GM21737 (cell line): Measurements from ENCODE around the gene FBXL13.
"Not testable (repeated sequence)": the region's sequence is repeated elsewhere in the genome, so short reads cannot be mapped to it uniquely, and the experiment has no call there.

Experiments
- ATAC-seq: cut with Tn5 transposase; IDR thresholded peaks from one replicate; pipeline ENCODE4 v1.9.1; 2021; ENCODE audit warnings: mild to moderate bottlenecking, moderate library complexity; ENCODE audit not compliant: unreplicated experiment

Gene FBXL13

DNA sequence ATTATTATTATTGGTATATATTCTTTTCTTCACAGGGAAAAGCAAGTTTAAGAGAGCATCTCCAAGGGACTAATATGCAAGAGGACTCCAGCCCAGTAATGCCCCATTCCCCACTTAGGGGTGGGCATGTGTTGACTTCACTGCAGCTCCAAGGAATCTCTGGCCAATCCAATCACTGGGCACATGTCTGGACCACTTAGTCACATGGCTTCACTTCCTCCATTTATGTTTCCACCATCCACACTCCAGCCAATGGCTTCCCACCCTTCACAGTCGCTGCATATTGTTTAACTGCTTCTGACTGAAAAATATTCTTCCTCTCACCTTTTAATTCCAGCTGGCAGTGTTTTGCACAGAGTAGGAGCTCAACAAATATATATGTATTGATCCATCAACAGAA, 43.6 kb downstream of the FBXL13 start:
- ATAC-seq: no peak

DNA sequence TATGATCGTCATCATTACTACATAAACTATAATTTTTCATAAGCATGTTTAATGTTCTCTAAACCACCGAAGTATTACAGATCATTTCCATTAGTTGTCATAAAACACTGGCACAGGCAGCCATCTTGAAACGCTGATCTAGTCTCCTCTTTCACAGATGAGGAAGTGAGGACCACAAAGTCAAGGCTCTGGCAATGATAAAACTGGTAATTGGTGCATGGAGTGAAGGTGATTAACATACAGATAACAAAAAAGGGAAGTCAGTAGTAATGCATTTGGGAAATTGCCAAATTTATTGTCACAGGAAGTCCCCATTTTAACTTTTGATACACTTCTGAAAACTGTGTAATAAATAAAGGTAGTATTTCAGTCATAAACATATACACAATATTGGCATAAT, 49.3 kb downstream of the FBXL13 start:
- no peak for ATAC-seq

DNA sequence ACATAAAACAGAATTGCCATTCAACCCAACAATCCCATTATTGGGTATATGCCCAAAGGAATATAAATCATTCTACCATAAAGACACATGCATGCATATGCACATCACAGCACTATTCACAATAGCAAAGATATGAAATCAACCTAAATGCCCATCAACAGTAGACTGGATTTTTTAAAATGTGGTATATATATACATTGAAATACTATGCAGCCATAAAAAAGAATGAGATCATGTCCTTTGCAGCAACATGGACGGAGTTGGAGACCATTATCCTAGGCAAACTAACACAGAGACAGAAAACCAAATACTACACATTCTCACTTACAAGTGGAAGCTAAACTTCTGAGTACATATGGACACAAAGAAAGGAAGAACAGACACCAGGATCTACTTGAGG, 51.0 kb downstream of the FBXL13 start:
- not testable (repeated sequence) for ATAC-seq

DNA sequence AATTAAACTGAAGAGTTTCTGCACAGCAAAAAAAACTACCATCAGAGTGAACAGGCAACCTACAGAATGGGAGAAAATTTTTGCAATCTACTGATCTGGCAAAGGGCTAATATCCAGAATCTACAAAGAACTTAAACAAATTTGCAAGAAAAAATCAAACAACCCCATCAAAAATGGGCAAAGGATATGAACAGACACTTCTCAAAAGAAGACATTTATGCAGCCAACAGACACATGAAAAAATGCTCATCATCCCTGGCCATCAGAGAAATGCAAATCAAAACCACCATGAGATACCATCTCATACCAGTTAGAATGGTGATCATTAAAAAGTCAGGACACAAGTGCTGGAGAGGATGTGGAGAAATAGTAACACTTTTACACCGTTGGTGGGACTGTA, 53.1 kb downstream of the FBXL13 start:
- ATAC-seq: not testable (repeated sequence)

DNA sequence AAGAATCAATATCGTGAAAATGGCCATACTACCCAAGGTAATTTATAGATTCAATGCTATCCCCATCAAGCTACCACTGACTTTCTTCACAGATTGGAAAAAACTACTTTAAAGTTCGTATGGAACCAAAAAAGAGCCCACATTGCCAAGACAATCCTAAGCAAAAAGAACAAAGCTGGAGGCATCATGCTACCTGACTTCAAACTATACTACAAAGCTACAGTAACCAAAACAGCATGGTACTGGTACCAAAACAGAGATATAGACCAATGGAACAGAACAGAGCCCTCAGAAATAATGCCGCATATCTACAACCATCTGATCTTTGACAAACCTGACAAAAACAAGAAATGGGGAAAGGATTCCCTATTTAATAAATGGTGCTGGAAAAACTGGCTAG, 53.7 kb downstream of the FBXL13 start:
- not testable (repeated sequence) for ATAC-seq

DNA sequence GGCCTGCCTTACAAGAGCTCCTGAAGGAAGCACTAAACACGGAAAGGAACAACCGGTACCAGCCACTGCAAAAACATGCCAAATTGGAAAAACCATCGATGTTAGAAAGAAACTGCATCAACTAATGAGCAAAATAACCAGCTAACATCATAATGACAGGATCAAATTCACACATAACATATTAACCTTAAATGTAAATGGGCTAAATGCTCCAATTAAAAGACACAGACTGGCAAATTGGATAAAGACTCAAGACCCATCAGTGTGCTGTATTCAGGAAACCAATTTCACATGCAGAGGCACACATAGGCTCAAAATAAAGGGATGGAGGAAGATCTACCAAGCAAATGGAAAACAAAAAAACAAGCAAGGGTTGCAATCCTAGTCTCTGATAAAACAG, 56.3 kb downstream of the FBXL13 start:
- ATAC-seq: not testable (repeated sequence)

DNA sequence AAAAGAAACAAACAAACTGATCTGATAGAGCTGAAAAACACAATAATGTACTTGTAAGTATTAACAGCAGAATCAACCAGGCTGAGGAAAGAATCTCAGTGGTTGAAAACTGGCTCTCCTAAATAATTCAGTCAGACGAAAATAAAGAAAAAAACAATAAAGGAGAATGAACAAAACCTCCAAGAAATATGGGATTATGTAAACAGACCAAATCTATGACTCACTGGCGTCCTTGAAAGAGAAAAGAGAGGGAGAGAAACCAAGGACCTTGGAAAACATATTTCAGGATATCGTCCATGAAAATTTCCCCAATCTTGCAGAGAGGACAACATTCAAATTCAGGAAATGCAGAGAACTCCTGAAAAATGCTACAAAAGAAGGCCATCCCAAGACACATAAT, 62.9 kb downstream of the FBXL13 start:
- ATAC-seq: no peak

DNA sequence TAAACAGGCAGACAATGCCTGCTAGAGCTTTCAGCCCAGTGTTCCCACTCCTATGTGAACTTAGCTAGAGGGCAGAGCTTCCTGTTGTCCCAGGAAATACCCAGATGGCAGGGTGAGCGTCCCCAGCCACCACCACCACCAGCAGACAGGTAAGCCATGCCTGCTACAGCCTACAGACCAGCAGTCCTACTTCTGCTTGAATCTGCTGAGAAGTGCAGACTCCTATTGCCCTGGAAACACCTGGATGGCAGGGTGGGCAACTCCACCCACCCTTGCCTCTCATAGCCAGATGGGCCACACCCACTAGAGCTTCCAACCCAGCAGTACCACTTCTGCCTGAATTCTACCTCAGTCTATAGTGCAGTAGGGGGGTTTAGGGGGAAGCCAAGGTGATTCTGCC, 64.4 kb downstream of the FBXL13 start:
- no peak for ATAC-seq

DNA sequence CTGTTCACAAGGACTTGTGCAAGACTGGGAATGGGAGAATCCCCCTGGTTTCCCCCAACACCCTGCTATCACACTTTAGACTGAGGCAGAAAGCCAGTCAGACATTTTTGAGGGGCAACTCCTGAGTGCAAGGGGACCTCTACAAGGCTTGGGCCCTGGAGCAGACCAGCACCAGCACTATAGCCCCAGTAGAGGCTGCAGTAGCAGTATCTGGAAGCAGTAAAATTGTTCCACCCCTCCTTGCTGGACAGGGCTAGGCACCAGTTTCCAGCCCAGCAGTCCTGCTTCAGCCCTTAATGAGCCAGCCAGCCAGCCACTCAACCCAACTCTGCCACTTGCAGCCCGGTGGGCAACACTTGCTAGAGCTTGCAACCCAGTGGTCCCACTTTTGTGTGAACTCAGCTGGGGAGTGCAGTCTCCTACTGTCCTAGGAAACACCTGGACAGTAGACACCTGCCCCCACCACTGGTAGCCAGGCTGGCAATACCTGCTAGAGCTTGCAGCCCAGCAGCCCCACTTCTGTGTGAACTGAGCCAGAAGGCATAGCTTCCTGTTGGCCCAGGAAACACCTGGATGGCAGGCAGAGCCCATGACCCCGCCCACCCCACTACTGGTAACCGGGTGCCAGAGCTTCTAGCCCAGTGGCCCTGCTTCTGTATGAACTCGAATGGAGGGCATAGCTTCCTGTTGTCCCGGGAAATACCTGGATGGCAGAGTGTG, 65.0 kb downstream of the FBXL13 start:
- no peak for ATAC-seq

DNA sequence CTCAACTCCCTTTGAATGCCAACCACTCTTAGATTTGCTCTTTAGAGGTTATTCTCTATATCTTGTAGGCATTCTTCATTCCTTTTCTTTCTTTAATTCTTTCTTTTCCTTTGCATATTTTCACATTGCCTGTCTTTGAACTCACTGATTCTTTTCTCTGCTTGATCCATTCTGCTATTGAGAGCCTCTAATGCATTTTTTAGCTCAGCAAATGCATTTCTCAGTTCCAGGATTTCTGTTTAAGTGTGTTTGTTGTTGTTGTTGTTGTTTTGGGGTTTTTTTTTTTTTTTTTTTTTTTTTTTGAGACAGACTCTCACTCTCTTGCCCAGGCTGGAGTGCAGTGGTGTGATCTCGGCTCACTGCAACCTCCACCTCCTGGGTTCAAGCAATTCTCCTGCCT, 71.6 kb downstream of the FBXL13 start:
- ATAC-seq: no peak

DNA sequence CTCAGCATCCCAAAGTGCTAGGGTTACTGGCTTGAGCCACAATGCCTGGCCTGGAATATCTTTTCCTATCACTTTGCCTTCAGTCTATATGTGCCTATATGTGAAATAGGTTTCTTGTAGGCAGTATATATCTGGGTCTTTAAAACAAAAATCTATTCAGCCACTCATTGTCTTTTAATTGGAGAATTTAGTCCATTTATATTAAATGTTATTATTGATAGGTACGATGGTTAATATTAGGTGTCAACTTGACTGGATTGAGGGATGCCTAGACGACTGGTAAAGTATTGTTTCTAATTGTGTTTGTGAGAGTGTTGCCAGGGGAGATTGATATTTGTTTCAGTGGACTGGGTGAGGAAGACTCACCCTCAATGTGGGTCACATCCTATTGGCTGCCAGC, 73.4 kb downstream of the FBXL13 start:
- no peak for ATAC-seq

DNA sequence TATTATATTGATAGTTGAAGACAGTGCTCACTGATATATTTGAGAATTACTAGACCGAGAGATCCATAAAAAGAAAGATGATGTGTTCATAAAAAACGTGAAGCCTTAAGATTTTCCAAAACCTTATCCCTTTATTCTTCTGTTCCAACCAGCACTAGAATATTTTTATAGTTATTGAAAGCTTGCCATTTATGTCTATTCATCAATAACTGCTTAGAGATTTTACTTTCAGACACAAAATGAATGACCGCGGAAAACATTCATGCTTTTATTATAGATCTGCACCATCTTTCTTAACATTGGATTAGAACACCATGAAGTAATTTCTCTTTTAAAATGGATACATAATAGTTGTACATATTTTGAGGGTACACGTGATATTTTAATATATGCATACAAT, 77.6 kb downstream of the FBXL13 start:
- ATAC-seq: no peak

DNA sequence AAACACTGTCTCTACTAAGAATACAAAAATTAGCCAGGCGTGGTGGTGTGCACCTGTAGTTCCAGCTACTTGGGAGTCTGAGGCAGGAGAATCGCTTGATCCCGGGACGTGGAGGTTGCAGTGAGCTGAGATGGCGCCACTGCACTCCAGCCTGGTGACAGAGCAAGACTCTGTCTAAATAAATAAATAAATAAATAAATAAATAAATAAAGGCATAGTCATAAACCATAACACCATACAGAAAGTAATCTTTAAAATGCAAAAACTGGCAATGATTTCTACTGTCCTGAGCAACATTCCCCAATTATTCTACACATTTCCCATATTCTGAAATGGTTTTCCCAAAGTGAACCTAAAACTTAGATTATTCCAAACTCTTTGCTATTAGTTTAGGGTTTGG, 79.0 kb downstream of the FBXL13 start:
- ATAC-seq: not testable (repeated sequence)

DNA sequence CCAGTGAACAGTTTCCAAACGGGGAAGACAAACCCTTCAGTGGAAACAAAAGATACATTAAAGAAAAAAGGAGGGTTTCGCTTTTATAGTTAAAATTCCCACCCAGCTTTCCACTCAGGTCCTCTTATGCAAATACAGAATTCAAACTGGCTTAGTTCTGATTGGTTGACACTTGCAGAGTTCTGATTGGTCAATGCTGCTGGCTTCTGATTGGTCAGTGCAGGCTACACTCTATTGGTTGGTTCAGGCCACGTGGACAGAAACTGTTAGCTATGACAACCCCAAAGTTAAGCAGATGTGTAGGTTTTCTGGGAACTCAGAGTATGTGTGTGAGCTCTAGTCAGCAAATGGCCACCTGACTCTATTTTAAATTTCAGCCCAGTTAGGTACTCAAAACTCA, 80.0 kb downstream of the FBXL13 start:
- ATAC-seq: no peak

DNA sequence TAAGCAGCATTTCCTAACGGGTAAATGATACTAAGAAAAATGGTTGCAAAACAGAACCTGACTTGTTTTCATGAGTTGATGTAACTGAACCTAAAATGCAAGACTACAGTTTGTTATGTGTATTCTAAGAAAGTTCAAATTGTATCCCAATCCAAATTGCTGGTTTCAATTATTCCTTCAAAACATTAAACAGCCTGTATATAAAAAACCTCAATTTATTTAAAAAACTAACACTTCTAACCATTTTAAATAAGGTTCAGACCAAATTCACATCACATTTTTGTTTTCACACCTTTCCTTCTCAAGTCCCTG, 80.9 kb downstream of the FBXL13 start:
- no peak for ATAC-seq

DNA sequence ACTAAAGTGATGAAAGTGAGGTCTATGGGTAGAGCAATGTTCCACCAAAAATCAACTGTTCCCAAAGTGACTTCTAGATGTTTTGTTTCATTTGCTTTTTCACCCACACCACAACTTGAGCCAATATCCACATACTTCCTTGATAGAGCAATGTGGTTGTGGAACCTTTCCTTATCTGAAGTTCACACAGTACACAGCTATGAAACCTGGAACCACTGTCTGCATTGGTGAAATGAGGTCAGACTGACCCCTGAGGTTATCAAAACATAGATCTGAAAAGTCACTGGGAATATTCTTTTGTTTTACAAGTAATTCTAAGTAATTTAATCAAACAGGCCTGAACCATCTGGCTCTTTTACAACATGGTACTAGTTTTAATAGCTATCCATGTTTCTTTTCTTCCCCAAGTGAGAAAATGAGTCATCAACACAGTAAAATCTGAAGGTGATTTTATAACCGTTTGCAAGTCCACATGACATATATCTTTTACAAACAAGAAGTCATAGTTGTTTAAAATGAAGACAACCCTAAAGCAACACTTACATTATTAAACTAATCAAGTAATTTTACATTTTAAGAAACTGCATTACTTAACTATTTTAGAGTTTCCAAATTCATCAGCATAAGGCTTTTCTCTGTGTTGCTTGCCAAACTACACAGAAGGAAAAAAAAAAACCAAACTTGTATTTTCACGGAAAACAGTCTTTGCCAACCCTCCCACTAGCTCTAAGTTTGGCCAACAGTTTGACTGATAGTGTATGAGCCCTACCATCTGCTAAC, 81.5 kb downstream of the FBXL13 start:
- no peak for ATAC-seq

DNA sequence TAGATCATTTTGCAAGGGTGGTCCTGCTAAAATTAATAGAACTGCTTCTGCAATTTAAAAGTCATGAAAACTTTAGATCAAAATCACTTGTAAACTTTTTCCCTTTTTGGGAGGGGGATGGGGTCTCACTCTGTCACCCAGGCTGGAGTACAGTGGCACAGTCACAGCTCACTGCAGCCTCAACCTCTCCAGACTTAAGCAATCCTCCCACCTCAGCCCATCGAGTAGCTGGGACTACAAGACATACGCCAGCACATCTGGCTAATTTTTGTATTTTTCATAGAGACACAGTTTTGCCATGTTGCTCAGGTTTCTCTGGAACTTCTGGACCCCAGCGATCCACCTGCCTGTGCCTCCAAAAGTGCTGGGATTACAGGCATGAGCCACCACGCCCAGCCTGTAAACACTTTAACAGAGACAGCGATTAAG, 82.1 kb downstream of the FBXL13 start:
- no peak for ATAC-seq

DNA sequence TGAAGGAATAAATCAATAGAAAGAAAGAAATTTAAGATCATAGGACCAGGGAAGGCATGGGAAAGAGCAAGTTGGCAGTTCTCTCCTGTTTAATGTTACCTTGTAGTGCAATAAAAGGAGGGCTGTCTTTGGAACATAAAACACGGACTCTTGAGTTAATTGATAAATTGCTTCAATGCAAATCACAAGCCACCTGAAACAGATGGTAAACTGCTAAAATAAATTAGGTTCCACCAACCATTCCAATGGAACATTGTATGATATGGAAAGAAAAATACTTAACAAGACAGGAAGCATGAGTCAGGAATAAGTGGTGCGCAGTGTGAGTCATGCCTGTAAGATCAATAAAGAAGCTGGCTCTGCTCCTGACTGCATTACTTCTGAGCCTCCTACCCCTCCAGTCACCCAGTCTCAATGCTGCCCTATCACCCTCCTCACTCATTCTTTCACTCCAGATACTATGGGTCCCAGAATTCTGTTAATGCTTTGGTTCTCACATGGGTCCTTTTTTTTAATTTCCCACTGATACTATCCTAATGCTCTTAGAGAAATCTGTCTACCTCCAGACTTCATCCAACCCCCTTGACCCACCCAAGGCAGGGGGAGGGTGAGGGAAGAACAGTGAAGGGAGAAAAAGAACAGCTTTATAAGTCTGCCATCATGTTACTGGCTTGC, 82.9 kb downstream of the FBXL13 start:
- no peak for ATAC-seq

DNA sequence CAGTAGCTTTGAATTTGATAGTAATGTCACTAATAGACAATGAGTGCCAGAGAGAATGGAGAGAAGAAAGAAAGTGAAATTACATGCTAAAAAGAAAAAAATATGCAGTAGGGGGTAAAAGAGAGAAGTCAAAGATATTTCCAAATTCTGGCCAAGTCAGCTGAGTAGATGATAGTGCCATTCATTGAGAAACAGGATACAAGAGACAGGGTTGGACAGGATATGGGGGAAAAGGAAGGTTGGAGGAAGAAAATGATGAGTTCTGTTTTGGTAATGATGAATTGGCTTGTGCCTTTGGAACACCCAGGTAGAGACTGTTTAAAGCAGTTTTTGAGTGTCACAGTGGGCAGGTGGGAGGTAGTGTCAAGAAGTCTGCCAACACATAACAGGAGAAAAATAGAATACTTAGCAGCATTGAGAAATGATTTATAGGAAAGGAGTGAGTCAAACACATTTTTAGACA, 83.5 kb downstream of the FBXL13 start:
- no peak for ATAC-seq

DNA sequence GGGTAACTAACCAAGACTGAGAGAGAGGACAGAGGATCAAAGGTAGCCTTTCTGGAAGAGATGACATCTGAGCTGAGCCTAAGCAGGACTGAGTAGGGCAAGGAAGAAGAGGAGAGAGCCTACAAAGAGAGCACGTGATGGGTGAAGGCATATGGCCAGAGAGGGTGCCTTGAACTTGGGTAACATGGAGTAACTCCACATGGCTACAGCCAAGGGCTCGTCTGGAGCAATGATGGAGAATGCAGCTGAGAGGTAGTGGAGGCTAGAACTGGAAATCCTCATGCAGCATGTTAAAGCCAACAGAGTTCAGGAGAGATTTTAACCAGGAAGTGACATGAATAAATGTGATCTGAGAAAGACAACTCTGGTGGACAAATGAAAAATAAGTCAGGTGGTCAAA, 84.0 kb downstream of the FBXL13 start:
- ATAC-seq: no peak

DNA sequence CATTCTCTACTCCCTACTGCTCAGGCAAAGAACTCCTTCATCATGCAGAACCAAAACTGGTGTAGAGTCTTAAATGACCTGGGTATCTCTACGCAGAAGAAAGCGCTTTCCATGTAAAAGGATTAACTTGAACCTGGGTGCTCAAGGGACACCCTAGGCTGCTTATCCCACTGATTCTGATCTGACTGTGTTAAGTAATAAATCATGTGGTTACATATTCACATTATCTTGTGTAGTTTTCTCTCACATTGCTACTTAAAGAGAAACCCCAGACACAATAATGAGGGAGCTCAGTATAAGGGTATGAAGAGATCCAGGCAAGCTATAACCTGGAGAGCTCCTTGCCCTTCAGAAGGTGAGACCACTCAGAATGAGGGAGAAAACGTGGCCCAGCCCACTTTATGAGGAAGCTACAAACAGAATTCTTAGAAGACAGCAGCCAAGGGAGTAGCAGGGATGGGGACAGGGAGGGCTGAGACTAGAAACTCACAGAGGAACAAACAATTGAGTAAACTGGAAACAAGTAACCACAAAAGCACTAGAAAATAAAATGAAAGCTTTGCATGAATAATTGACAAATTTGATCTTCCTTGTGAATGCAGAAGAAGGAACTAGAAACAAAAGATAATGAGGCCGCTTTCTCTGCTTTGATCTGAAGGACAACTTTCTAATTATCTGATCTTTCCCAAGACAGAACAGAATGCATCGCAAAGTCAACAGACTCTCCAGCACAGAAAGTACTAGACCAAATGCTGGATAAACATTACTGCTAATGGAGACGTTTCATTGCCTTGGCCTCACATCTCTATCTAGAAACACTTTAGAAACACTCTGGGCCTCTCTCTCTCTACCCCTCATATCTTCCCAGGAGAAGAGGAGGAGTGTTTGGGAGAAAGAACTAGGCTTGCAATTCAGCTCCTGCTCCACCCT, 85.7 kb downstream of the FBXL13 start:
- ATAC-seq: no peak
